ENCODE measurements around the gene NTM. TPM values are rescaled to one million over a fixed set of nuclear protein-coding genes. Genes with fewer than 3 reads are reported as not detected.

The NTM gene
- total RNA-seq, 2 donors from 2014 or later = not detected

DNA sequence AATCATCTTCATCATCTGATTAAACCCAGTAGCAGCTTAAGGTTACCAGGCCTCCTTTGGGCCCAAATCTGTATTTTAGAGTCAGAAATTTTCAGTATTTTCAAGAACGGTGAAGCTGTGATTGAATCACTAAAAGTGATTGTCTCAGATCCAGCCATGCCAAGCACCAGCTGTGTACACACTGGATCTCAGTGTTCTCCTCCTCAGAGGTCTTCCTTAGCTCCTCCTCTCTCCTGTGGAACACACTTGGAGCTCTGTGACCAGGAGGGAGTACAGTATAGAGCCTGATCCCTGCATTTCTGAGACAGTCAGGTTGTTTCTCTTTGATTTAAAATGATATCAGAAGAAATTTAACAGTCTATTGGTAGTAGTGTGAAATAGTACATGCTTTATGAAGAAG is 401.1 kb downstream of the NTM start:
- Mint-ChIP-seq H3K27ac (no peak overlapping the region), H3K4me1 (no peaks in the 10 kb centered on the region), H3K27me3 (no peaks in the 10 kb centered on the region), H3K36me3 (ENCODE audit: low read depth) (no peaks in the 10 kb centered on the region), H3K4me3 (no peak overlapping the region)
- no peak for DNase-seq
- no peak for ATAC-seq
- no peaks in the 10 kb centered on the region for H3K9me3 ChIP-seq (ENCODE audit: control insufficient read depth, low read length, poor library complexity, severe bottlenecking)

DNA sequence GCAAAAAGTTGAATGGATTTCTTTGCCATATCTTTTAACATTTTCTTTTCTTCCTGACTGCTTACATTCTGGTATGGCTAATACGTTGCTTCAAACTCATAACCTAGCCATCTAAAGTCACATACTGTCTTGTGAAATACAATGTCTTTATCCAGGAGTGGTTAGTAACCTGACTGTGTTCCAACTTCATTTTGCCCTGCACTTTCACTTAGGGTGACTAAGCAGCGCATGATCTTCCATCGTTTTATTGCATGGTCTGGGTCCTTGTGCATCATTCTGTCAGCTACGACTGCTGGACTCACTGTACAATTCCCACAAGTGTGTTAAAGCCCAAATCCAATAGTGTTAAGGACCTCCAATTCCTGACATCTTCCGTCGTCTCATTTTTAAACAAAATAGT is 403.2 kb downstream of the NTM start:
- Mint-ChIP-seq H3K36me3 (ENCODE audit: low read depth) (no peaks in the 10 kb centered on the region), H3K4me3 (no peak overlapping the region), H3K27me3 (peaks cover 1% of the 10 kb centered on the region), H3K27ac (no peak overlapping the region), H3K4me1 (no peaks in the 10 kb centered on the region)
- H3K9me3 ChIP-seq (ENCODE audit: control insufficient read depth, low read length, poor library complexity, severe bottlenecking) = no peaks in the 10 kb centered on the region
- ATAC-seq = no peak
- no peak for DNase-seq

DNA sequence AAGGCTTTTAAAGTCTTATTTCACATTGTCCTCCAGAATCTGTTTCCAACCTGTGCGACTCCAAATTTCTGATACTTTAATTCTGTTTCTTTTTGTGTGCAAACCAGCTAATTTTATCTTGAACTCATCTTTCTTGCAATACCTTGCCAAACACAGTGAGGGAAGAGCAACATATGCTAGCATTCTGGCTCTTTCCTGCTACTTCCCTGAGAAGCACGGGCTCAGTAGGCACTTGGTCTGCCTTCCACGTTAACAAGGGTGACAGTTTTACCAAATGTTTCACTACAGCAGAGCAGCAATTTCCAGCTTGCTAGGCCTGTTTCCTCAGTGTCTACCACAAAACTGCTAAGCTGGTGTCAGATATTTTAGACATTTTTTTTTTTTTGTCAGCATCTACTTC is 405.8 kb downstream of the NTM start:
- H3K4me1 Mint-ChIP-seq = no peaks in the 10 kb centered on the region
- ATAC-seq = no peak
- peaks cover 4% of the 10 kb centered on the region for H3K27me3 Mint-ChIP-seq

DNA sequence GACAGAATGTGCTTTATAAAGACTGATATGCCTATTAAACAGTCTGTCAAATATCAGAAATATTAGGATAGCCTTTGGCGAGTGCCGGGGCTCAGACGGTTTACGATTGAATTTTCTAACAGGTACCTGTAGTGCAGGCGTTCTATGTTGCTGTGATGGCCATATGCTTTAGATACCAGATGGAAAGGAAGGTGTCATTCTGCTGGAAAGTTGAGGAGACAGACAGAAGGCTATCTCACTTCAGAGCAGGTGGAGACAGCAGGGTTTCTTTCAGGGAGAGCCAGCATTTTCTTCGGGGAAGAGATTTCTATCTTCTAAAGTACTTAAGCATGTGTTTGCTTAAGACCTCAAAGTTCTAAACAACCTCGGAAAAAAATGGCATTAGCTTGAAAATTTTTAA is 415.4 kb downstream of the NTM start:
- H3K27me3 Mint-ChIP-seq = no peaks in the 10 kb centered on the region
- no peak overlapping the region for H3K27ac Mint-ChIP-seq
- H3K4me3 Mint-ChIP-seq = no peak overlapping the region
- DNase-seq (no peak), ATAC-seq (no peak)
- H3K9me3 ChIP-seq (ENCODE audit: control insufficient read depth, low read length, poor library complexity, severe bottlenecking) = no peaks in the 10 kb centered on the region
- H3K4me1 Mint-ChIP-seq = no peaks in the 10 kb centered on the region
- H3K36me3 Mint-ChIP-seq (ENCODE audit: low read depth) = no peaks in the 10 kb centered on the region

More for the DNA sequence above, 405.8 kb downstream of the NTM start:
- no peak overlapping the region for H3K4me3 Mint-ChIP-seq
- no peaks in the 10 kb centered on the region for H3K9me3 ChIP-seq (ENCODE audit: control insufficient read depth, low read length, poor library complexity, severe bottlenecking)
- H3K27ac Mint-ChIP-seq = no peak overlapping the region
- H3K36me3 Mint-ChIP-seq (ENCODE audit: low read depth) = no peaks in the 10 kb centered on the region
- DNase-seq = no peak

DNA sequence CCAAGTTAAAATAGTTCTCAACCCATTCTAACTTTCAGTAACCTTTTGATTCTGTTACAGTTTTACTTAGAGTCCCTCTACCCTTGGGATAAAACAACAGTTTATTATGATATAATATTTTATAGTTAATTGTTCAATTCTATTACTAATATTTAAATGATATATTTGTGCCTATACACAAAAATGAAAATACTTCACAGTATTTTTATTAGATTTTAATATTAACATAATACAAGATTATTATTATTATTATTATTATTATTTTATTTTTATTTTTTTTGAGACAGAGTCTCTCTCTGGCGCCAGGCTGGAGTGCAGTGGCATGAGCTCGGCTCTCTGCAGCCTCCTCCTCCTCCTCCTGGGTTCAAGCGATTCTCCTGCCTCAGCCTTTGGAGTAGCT is 416.7 kb downstream of the NTM start:
- no peak overlapping the region for H3K4me3 Mint-ChIP-seq
- H3K27ac Mint-ChIP-seq = no peak overlapping the region
- no peaks in the 10 kb centered on the region for H3K36me3 Mint-ChIP-seq (ENCODE audit: low read depth)

DNA sequence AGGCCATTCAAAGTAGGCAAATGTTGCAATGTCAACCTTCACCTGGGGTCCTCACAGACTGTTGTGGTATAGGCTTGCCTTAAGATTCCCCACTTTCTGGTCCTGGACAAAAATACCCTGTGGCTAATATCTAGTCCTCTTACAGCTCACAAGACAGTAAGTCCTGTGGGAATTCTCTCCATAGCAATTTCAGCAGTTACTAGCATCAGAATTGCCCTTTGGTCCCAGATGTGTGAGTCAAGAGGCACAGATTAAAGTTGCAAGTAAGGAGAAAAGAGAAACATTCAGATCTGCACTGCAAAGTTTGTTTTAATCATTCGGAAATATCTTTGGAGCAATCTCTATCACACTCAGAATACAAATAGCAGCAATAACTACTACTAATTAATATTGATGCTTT is 420.2 kb downstream of the NTM start:
- H3K4me3 Mint-ChIP-seq = no peak overlapping the region
- ATAC-seq (no peak), DNase-seq (no peak)
- H3K9me3 ChIP-seq (ENCODE audit: control insufficient read depth, low read length, poor library complexity, severe bottlenecking) = no peaks in the 10 kb centered on the region
- no peaks in the 10 kb centered on the region for H3K4me1 Mint-ChIP-seq
- no peak overlapping the region for H3K27ac Mint-ChIP-seq
- no peaks in the 10 kb centered on the region for H3K36me3 Mint-ChIP-seq (ENCODE audit: low read depth)
- no peaks in the 10 kb centered on the region for H3K27me3 Mint-ChIP-seq

More for the DNA sequence above, 416.7 kb downstream of the NTM start:
- DNase-seq = no peak
- no peak for ATAC-seq
- H3K9me3 ChIP-seq (ENCODE audit: control insufficient read depth, low read length, poor library complexity, severe bottlenecking) = no peaks in the 10 kb centered on the region
- Mint-ChIP-seq H3K27me3 (no peaks in the 10 kb centered on the region), H3K4me1 (no peaks in the 10 kb centered on the region)

DNA sequence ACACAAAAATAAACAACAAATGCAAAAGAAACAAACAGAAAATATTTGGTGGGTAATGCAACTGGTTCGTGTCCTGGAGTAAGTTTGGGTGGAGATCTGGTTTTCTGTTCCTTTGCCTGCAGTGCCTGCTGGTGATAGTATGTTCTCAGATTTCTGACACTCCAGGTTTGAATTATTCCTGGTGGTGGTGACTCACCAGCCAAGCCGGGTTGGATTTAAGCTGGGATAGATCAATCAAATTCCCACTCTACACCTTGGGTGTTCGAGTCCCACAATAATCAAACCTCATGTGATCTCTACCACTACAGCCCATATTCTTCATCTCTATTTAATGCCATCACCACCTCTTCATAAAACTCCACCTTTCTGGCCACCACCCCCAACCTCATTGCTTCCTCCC is 421.8 kb downstream of the NTM start:
- Mint-ChIP-seq H3K4me3 (no peak overlapping the region), H3K36me3 (ENCODE audit: low read depth) (no peaks in the 10 kb centered on the region), H3K4me1 (no peaks in the 10 kb centered on the region), H3K27me3 (no peaks in the 10 kb centered on the region), H3K27ac (no peak overlapping the region)
- no peaks in the 10 kb centered on the region for H3K9me3 ChIP-seq (ENCODE audit: control insufficient read depth, low read length, poor library complexity, severe bottlenecking)
- DNase-seq = no peak
- no peak for ATAC-seq

DNA sequence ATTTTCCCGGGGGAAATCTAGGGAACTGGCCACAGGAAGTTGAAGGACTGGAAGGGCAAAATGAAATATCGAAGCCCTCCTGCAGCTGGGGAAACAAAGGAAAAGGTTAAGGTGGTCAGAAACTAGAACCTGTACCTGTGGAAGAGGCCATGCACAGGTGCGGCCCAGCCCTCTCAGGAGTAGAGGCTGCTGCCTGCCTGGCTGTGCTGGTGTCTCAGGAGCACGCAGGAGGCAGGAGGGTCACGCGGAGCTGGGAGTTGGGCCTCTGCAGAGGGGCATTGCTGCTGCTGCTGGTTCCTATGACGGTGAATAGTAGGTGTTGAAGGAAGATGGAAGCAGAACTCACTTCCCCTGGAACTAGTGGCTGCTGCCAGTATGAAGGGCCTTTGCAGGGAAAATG is 425.7 kb downstream of the NTM start:
- no peaks in the 10 kb centered on the region for H3K9me3 ChIP-seq (ENCODE audit: control insufficient read depth, low read length, poor library complexity, severe bottlenecking)
- H3K27ac Mint-ChIP-seq = no peak overlapping the region
- no peaks in the 10 kb centered on the region for H3K4me1 Mint-ChIP-seq
- no peak overlapping the region for H3K4me3 Mint-ChIP-seq
- H3K27me3 Mint-ChIP-seq = no peaks in the 10 kb centered on the region
- no peak for DNase-seq
- no peaks in the 10 kb centered on the region for H3K36me3 Mint-ChIP-seq (ENCODE audit: low read depth)
- no peak for ATAC-seq

DNA sequence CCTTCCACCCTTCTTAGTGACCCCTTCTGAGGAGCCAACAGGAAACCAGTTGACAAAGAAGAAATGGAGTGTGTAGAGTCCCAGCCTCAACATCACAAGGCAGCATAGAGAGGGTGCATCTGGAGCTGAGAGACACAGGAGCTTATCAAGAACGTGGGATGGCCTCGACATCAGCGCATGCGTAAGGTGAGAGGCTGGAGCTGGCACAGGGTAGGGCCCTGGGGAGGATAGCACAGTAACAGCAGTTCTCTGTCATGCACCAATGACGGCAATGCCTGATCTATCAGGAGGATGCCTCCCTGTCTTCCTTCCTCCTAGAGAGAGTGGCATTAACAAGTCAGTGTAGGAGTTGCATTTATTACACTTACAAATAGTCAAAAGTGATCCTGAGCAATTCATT is 426.1 kb downstream of the NTM start:
- ATAC-seq = no peak
- no peak for DNase-seq
- no peaks in the 10 kb centered on the region for H3K4me1 Mint-ChIP-seq
- no peak overlapping the region for H3K4me3 Mint-ChIP-seq
- H3K36me3 Mint-ChIP-seq (ENCODE audit: low read depth) = no peaks in the 10 kb centered on the region
- H3K27ac Mint-ChIP-seq = no peak overlapping the region
- H3K9me3 ChIP-seq (ENCODE audit: control insufficient read depth, low read length, poor library complexity, severe bottlenecking) = no peaks in the 10 kb centered on the region
- no peaks in the 10 kb centered on the region for H3K27me3 Mint-ChIP-seq

DNA sequence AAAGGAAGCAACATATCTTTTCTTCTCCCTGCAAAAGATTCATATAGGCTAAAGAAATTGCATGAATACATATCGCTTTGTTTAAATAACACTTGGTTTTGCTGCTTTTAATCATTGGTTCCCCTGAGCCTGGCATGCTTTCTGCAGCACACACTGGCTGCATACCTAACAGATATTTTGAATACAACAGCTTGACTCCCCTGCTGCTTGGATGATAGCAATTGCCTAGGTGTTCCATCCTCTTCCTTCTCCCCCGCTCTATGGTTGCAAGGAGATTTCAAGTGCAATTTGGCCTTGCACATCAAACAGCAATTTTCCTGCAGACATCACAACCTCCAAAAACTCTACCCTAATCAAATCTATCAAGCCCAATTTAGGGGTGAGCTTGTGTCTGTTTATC is 430.0 kb downstream of the NTM start:
- Mint-ChIP-seq H3K27me3 (no peaks in the 10 kb centered on the region), H3K4me3 (no peak overlapping the region), H3K27ac (no peak overlapping the region), H3K4me1 (no peaks in the 10 kb centered on the region), H3K36me3 (ENCODE audit: low read depth) (peaks cover 3% of the 10 kb centered on the region)
- ATAC-seq (no peak), DNase-seq (no peak)
- H3K9me3 ChIP-seq (ENCODE audit: control insufficient read depth, low read length, poor library complexity, severe bottlenecking) = no peaks in the 10 kb centered on the region

DNA sequence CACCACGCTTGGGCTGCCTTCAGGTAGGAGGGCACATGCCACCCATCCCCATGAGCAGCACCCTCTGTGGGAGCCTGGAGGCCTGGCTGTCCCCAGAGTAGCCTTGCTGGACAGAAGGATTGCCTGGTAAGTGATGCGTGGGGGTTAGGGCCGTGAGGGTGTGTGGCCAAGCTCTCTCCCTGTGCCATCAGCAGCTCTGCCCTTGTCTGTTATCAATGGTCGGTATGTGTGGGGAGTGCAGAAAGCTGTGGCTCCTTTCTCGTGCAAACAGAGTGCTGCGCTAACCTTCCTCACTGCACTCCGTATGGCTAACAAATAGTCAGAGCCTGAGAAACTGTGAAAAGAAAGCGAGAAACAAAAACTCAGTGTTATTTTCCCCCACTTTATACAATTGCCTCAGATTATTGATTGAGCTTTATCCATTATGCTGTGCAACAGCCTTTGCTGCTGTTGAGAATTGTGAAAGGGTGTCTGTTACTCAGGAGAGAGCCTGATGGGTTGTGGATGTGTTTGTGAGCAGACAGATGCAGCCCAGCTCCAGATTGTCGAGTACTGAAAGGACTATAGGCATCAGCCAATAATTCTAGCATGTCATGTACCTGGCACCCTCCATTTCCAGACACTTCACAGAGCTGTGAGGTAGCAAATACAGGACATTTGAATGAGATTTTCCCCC is 432.2 kb downstream of the NTM start:
- H3K4me3 Mint-ChIP-seq = no peak overlapping the region
- H3K27ac Mint-ChIP-seq = no peak overlapping the region
- DNase-seq = no peak
- no peaks in the 10 kb centered on the region for H3K9me3 ChIP-seq (ENCODE audit: control insufficient read depth, low read length, poor library complexity, severe bottlenecking)
- no peak for ATAC-seq
- peaks cover 3% of the 10 kb centered on the region for H3K36me3 Mint-ChIP-seq (ENCODE audit: low read depth)
- H3K27me3 Mint-ChIP-seq = no peaks in the 10 kb centered on the region
- no peaks in the 10 kb centered on the region for H3K4me1 Mint-ChIP-seq

DNA sequence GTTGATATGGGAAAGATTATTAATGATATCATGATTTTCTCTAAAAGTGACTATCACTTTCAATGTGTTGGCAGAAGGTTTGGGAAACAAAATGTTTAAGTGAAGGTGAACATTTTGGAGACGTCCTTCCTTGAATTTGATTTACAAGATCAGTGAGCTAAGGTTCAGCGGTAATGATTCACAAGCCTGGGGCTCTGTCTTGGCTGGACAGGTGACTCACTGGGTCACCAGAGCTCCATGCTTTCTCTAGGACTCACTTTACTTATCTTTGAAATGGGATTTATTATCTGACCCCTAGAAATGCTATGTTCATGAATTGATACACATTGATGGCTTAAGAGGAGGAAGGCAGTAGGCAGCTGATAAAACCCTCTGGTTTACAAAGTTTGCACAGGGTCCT is 437.5 kb downstream of the NTM start:
- Mint-ChIP-seq H3K4me1 (no peaks in the 10 kb centered on the region), H3K4me3 (no peak overlapping the region), H3K27me3 (no peaks in the 10 kb centered on the region), H3K27ac (no peak overlapping the region), H3K36me3 (ENCODE audit: low read depth) (peaks cover 3% of the 10 kb centered on the region)
- no peak for DNase-seq
- H3K9me3 ChIP-seq (ENCODE audit: control insufficient read depth, low read length, poor library complexity, severe bottlenecking) = no peaks in the 10 kb centered on the region
- no peak for ATAC-seq

DNA sequence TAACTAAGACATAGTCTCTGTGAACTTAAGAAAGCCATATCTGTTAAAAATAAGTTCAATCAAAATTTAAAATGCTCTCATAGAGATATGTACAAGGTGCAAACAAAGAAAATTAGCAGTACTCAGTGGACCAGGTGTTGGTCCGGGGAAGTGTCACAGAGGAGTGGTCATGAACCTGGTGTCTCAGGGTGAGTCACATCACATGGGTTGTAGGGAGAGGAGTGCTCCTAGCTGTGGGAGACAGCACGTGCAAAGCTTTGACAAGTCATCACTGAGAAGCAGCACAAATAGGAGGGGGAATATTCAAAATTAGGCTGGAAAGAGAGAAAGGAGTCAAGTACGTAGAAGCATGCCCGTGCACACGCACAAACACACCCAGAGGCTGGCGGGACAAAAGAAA is 438.1 kb downstream of the NTM start:
- Mint-ChIP-seq H3K27ac (no peak overlapping the region), H3K27me3 (no peaks in the 10 kb centered on the region)

DNA sequence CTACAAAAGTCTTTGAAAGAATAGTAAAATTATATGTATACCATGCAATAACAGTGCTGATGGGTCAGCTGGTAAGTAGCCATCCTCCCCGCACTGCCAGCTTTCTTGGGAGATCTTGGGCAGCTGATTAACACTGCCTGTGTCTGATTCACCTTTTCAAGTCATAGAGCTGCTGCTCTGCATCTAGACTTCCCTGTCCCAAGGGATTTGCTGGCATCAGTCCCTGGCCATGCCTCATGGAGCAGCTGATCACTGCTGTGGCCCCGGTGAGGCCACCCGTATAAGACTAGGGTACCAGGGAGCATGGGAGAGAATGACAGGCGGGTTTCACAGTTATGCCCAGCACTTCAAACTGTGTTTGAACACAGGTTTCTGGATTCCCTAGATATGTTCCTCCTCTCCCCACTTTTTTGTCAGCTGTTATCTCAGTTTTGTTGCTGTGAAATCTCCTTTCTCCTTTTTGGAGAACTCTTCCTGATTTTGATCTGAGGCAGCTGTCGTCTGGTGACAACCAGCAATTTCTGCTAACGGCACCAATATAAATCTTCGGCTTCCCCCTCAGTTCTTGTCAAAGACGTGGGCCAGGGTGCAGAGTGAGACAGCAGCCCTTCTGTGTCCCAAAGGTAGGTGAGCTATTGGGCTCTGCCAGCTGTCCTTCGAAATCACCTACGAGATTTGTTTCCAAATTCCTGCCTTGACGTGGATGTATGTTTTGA is 438.9 kb downstream of the NTM start:
- H3K27ac Mint-ChIP-seq = no peak overlapping the region
- ATAC-seq (no peak), DNase-seq (no peak)
- no peaks in the 10 kb centered on the region for H3K9me3 ChIP-seq (ENCODE audit: control insufficient read depth, low read length, poor library complexity, severe bottlenecking)
- peaks cover 2% of the 10 kb centered on the region for H3K36me3 Mint-ChIP-seq (ENCODE audit: low read depth)
- no peak overlapping the region for H3K4me3 Mint-ChIP-seq
- no peaks in the 10 kb centered on the region for H3K27me3 Mint-ChIP-seq
- no peaks in the 10 kb centered on the region for H3K4me1 Mint-ChIP-seq

More for the DNA sequence above, 438.1 kb downstream of the NTM start:
- no peaks in the 10 kb centered on the region for H3K9me3 ChIP-seq (ENCODE audit: control insufficient read depth, low read length, poor library complexity, severe bottlenecking)
- no peak for DNase-seq
- Mint-ChIP-seq H3K4me1 (no peaks in the 10 kb centered on the region), H3K4me3 (no peak overlapping the region), H3K36me3 (ENCODE audit: low read depth) (peaks cover 3% of the 10 kb centered on the region)
- ATAC-seq = no peak

Data from T-helper 17 cell (primary cell).